Measurements from ENCODE around the gene CDKN1A.

The CDKN1A gene

DNA sequence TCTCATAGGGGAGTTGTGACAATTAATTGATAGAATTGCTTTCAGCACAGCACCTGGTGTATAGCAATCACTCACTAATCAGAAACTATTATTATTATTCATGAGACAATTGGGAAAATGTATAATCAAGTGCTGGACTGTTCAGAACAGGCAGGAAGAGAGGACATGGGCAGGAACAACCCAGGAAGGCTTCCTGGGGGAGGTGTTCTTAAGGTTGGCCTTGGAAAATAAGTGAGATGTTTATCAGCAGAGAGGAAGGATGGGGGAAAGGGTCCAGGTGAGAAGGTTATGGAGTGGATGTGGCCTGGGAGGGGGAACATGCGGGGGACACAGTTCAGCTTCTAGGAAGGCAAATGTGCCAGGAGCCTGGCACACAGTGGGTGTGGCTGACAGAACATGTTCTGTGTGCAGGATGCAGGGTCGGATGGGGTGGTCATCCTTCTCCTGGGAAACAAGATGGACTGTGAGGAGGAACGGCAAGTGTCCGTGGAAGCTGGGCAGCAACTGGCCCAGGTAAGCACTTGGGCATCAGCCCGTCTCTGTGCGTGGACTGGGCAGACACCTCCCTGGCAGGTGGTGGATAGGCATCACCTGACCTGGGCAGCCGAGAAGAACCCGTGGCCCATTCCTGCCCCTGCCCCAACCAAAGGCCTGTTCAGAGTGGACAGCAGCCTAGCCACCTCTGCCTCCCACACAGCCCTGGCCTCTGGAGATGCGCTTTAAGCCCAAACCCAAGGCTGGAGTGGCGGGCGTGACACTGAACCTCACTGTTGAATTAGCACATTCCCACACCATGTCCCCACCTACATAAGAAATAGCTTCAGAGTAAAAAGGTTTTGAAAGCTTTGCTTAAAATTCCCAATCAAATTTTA is 50.0 kb downstream of the CDKN1A start:
- no peak for TF ChIP-seq SPI1 (IDR thresholded peaks at IDR 0.05; ENCODE audit: borderline replicate concordance, low read depth)
- TF ChIP-seq, protein P1, sequence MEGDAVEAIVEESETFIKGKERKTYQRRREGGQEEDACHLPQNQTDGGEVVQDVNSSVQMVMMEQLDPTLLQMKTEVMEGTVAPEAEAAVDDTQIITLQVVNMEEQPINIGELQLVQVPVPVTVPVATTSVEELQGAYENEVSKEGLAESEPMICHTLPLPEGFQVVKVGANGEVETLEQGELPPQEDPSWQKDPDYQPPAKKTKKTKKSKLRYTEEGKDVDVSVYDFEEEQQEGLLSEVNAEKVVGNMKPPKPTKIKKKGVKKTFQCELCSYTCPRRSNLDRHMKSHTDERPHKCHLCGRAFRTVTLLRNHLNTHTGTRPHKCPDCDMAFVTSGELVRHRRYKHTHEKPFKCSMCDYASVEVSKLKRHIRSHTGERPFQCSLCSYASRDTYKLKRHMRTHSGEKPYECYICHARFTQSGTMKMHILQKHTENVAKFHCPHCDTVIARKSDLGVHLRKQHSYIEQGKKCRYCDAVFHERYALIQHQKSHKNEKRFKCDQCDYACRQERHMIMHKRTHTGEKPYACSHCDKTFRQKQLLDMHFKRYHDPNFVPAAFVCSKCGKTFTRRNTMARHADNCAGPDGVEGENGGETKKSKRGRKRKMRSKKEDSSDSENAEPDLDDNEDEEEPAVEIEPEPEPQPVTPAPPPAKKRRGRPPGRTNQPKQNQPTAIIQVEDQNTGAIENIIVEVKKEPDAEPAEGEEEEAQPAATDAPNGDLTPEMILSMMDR (IDR thresholded peaks at IDR 0.05; ENCODE audit: insufficient read depth, low read length) = no peak
- TF ChIP-seq, protein P2, sequence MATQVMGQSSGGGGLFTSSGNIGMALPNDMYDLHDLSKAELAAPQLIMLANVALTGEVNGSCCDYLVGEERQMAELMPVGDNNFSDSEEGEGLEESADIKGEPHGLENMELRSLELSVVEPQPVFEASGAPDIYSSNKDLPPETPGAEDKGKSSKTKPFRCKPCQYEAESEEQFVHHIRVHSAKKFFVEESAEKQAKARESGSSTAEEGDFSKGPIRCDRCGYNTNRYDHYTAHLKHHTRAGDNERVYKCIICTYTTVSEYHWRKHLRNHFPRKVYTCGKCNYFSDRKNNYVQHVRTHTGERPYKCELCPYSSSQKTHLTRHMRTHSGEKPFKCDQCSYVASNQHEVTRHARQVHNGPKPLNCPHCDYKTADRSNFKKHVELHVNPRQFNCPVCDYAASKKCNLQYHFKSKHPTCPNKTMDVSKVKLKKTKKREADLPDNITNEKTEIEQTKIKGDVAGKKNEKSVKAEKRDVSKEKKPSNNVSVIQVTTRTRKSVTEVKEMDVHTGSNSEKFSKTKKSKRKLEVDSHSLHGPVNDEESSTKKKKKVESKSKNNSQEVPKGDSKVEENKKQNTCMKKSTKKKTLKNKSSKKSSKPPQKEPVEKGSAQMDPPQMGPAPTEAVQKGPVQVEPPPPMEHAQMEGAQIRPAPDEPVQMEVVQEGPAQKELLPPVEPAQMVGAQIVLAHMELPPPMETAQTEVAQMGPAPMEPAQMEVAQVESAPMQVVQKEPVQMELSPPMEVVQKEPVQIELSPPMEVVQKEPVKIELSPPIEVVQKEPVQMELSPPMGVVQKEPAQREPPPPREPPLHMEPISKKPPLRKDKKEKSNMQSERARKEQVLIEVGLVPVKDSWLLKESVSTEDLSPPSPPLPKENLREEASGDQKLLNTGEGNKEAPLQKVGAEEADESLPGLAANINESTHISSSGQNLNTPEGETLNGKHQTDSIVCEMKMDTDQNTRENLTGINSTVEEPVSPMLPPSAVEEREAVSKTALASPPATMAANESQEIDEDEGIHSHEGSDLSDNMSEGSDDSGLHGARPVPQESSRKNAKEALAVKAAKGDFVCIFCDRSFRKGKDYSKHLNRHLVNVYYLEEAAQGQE (IDR thresholded peaks at IDR 0.05; ENCODE audit: insufficient replicate concordance, low read depth) = no peak
- TF ChIP-seq GABPA (IDR thresholded peaks at IDR 0.05; ENCODE audit: low read depth) = no peak
- no peak for TF ChIP-seq POLR2AphosphoS5 (IDR thresholded peaks at IDR 0.05; ENCODE audit: low read depth)
- no peak overlapping the region for H3K27ac ChIP-seq (replicated peaks)
- DNase-seq (ENCODE audit: low read depth in 1 of 2, low spot score in 1 of 2) = no peak
- no peak overlapping the region for H3K4me3 ChIP-seq (replicated peaks; ENCODE audit: insufficient read depth, low read length)
- no peaks in the 10 kb centered on the region for H3K27me3 ChIP-seq (ENCODE audit: insufficient read depth, poor library complexity, severe bottlenecking)

DNA sequence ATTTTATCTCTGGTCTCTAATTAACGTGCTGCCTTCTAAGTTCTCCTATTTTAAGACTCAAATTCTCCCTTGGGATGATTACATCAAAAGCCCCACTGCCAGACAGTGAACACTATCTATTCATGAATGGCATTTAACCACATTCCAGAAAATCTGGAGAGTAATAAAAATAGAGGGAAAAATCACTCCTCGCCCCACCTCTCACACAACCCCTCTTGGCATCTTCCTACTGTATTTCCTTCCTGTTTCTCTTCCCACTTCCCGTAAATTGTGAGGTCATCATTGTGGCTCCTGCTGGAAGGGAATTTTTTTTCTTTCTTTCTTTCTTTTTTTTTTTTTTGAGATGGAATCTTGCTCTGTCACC is 50.6 kb downstream of the CDKN1A start:
- DNase-seq (ENCODE audit: low read depth in 1 of 2, low spot score in 1 of 2) = no peak
- TF ChIP-seq, protein P1 (IDR thresholded peaks at IDR 0.05; ENCODE audit: insufficient read depth, low read length) = no peak
- TF ChIP-seq POLR2AphosphoS5 (IDR thresholded peaks at IDR 0.05; ENCODE audit: low read depth) (no peak), SPI1 (IDR thresholded peaks at IDR 0.05; ENCODE audit: borderline replicate concordance, low read depth) (no peak), GABPA (IDR thresholded peaks at IDR 0.05; ENCODE audit: low read depth) (no peak)
- TF ChIP-seq, protein P2 (IDR thresholded peaks at IDR 0.05; ENCODE audit: insufficient replicate concordance, low read depth) = no peak
- H3K4me3 ChIP-seq (replicated peaks; ENCODE audit: insufficient read depth, low read length) = no peak overlapping the region
- no peak overlapping the region for H3K27ac ChIP-seq (replicated peaks)
- H3K27me3 ChIP-seq (ENCODE audit: insufficient read depth, poor library complexity, severe bottlenecking) = no peaks in the 10 kb centered on the region

DNA sequence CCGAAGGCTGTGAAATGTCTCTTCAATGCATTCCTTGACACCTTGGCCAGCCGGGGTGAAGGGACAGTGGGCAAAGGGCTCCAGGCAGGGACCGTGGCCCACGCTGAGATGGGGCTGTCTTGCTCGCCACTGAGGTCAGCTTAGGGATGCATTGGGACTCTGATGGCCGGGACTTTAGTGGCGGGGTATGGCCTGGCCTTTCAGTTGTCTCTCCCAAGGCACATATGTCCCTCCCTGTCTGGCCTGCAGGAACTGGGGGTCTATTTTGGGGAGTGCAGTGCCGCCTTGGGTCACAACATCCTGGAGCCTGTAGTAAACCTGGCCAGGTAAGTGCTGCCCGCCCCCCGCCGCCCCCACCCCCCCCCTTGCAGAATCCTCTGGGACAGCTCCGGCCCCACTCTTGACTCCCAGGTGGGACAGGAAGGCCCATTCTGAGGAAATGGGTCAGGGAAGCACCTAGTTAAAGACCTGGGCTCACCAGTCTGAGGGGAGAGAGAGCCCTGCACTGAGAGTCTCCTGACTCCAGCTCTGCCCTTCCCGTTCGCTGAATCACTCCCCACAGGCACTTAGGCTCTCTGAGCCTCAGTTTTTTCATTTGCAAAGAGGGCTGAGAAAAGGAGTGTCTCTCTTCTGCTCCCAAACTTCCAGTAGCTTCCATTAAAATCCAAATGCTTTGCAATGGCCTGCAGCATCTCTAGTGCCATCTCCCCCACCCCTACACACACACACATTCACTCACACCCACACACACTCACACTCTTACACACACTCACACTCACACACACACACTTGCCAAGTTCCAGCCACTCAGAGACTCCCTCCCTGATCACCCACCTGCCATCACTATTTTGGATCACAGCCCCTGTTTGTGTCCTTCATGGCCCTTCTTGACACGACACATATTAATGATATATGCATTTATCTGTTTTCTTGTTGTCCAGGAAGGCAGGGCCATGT is 52.2 kb downstream of the CDKN1A start:
- H3K27me3 ChIP-seq (ENCODE audit: insufficient read depth, poor library complexity, severe bottlenecking) = no peaks in the 10 kb centered on the region
- TF ChIP-seq, protein P1 (IDR thresholded peaks at IDR 0.05; ENCODE audit: insufficient read depth, low read length) = no peak
- TF ChIP-seq, protein P2 (IDR thresholded peaks at IDR 0.05; ENCODE audit: insufficient replicate concordance, low read depth) = no peak
- TF ChIP-seq SPI1 (IDR thresholded peaks at IDR 0.05; ENCODE audit: borderline replicate concordance, low read depth) (no peak), GABPA (IDR thresholded peaks at IDR 0.05; ENCODE audit: low read depth) (no peak), POLR2AphosphoS5 (IDR thresholded peaks at IDR 0.05; ENCODE audit: low read depth) (no peak)
- no peak for DNase-seq (ENCODE audit: low read depth in 1 of 2, low spot score in 1 of 2)
- no peak overlapping the region for H3K27ac ChIP-seq (replicated peaks)
- no peak overlapping the region for H3K4me3 ChIP-seq (replicated peaks; ENCODE audit: insufficient read depth, low read length)
